Measurements from ENCODE around the gene MARCHF10. TPM values are rescaled to one million over a fixed set of nuclear protein-coding genes. Genes with fewer than 3 reads are reported as not detected.

MARCHF10 gene
- total RNA-seq, 1 donor from 2014 or later, result 1.3 TPM

DNA sequence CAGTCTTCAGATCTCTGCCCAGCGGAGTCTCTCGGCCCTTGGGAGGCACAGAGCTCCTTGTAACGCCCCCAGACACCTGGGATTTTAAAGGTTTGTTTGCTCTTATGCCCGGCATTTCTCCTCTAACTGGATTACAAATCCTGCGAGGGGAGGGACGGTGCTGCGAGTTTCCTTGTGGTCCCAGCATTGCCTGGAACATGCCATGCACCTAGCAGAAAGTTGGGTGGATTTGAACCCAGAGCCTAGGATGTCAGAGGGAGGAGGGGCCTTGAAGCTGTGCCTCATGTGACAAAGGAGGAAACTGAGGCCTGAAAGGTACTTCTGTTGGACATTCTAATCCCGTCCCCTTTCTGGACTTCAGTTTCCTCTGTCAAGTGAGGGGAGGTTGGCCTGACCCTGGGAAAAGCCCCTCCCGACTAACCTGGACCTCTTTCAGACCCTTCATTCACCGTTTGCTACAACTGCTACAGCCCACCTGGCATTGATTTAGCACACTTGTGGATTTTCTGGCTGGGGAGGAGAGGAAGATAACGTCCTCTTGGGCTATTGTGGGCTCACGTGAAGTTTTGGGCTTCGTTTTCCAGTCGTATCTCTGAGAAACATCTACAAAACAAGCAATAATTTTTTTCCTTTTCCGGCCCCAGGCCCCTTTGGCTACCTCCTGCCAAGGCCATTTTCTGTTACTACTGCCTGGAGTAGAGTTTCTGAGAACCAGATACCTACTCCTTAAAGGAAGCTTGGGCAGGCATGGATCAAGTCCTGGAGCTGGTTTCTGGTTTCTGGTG is 149.8 kb downstream of the MARCHF10 start:
- H3K36me3 ChIP-seq (ENCODE audit: control insufficient read depth, insufficient read depth, low read length), result peaks cover 1% of the 10 kb centered on the region
- DNase-seq (ENCODE audit: low read depth), result no peak
- H3K4me3 ChIP-seq (ENCODE audit: low read depth, low read length), result no peak overlapping the region
- TF ChIP-seq, protein P1, sequence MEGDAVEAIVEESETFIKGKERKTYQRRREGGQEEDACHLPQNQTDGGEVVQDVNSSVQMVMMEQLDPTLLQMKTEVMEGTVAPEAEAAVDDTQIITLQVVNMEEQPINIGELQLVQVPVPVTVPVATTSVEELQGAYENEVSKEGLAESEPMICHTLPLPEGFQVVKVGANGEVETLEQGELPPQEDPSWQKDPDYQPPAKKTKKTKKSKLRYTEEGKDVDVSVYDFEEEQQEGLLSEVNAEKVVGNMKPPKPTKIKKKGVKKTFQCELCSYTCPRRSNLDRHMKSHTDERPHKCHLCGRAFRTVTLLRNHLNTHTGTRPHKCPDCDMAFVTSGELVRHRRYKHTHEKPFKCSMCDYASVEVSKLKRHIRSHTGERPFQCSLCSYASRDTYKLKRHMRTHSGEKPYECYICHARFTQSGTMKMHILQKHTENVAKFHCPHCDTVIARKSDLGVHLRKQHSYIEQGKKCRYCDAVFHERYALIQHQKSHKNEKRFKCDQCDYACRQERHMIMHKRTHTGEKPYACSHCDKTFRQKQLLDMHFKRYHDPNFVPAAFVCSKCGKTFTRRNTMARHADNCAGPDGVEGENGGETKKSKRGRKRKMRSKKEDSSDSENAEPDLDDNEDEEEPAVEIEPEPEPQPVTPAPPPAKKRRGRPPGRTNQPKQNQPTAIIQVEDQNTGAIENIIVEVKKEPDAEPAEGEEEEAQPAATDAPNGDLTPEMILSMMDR (IDR thresholded peaks at IDR 0.05; ENCODE audit: insufficient read depth, low read length, poor library complexity, severe bottlenecking), result no peak
- H3K27me3 ChIP-seq (ENCODE audit: control insufficient read depth, insufficient read depth, low read length), result no peaks in the 10 kb centered on the region

- DNase-seq (ENCODE audit: low read depth), result no peak
- H3K27me3 ChIP-seq (ENCODE audit: control insufficient read depth, insufficient read depth, low read length), result no peaks in the 10 kb centered on the region
- TF ChIP-seq, protein P1 (IDR thresholded peaks at IDR 0.05; ENCODE audit: insufficient read depth, low read length, poor library complexity, severe bottlenecking), result no peak
- no peak overlapping the region for H3K4me3 ChIP-seq (ENCODE audit: low read depth, low read length)
- H3K36me3 ChIP-seq (ENCODE audit: control insufficient read depth, insufficient read depth, low read length), result peaks cover 1% of the 10 kb centered on the region
Observed at GRCh38 chr17:62657690-62658089, 150.4 kb downstream of the MARCHF10 start.

DNA sequence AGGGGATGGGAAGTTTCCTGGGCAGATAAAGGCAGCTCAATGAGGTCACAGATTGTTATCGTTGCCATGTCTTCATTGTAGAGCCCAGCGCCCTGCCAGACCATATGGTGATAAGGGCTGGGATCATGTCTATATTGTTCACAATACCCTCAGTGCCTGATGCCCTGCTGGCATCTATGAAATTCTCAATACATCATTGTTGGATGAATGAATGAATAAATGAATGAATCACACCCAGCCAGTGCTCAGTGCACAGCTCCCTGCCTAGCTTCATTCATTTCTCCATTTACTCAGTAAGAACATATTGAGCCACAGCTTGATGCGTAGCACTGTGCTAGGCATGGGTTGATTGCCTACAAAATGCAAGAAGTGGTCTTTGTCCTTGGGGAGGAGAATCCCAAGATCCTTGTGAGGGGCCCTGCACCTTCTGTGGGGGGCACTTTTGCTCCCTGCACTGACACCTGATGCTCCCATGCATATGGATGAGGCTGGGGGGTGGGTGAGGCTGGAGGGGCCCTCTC is 150.9 kb downstream of the MARCHF10 start:
- TF ChIP-seq, protein P1 (IDR thresholded peaks at IDR 0.05; ENCODE audit: insufficient read depth, low read length, poor library complexity, severe bottlenecking), result no peak
- no peak overlapping the region for H3K4me3 ChIP-seq (ENCODE audit: low read depth, low read length)
- DNase-seq (ENCODE audit: low read depth), result no peak
- H3K36me3 ChIP-seq (ENCODE audit: control insufficient read depth, insufficient read depth, low read length), result peaks cover 1% of the 10 kb centered on the region
- no peaks in the 10 kb centered on the region for H3K27me3 ChIP-seq (ENCODE audit: control insufficient read depth, insufficient read depth, low read length)

- Histone ChIP-seq H3K4me3 (ENCODE audit: low read depth, low read length) (no peak overlapping the region), H3K36me3 (ENCODE audit: control insufficient read depth, insufficient read depth, low read length) (peaks cover 1% of the 10 kb centered on the region), H3K27me3 (ENCODE audit: control insufficient read depth, insufficient read depth, low read length) (no peaks in the 10 kb centered on the region)
- DNase-seq (ENCODE audit: low read depth), result no peak
- TF ChIP-seq, protein P1 (IDR thresholded peaks at IDR 0.05; ENCODE audit: insufficient read depth, low read length, poor library complexity, severe bottlenecking), result no peak
Observed at GRCh38 chr17:62656446-62656845, 151.7 kb downstream of the MARCHF10 start.

DNA sequence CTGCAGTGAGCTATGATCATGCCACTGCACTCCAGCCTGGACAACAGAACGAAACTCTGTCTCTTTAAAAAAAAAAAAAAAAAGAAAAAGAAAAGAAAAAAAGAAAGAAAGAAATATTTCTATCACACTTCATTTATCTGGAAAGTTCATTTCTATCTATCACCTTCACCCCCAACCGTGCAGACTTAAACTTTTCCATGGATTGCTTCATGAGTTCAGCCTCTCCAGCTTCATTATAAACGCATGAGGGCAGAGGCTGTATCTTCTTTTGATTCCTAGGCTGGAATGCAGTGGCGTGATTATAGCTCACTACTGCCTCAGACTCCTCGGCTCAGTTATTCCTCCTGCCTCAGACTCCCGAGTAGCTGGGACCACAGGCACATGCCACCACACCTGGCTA is 152.5 kb downstream of the MARCHF10 start:
- DNase-seq (ENCODE audit: low read depth), result no peak
- peaks cover 1% of the 10 kb centered on the region for H3K36me3 ChIP-seq (ENCODE audit: control insufficient read depth, insufficient read depth, low read length)
- TF ChIP-seq, protein P1 (IDR thresholded peaks at IDR 0.05; ENCODE audit: insufficient read depth, low read length, poor library complexity, severe bottlenecking), result no peak

More for the DNA sequence above, 152.5 kb downstream of the MARCHF10 start:
- Histone ChIP-seq H3K4me3 (ENCODE audit: low read depth, low read length) (no peak overlapping the region), H3K27me3 (ENCODE audit: control insufficient read depth, insufficient read depth, low read length) (no peaks in the 10 kb centered on the region)

Measured in kidney epithelial cell (primary cell).